IMR-90 (cell line): ENCODE measurements around the gene STRN4. TPM values are rescaled to one million over a fixed set of nuclear protein-coding genes. Genes with fewer than 3 reads are reported as not detected.

Experiments
- ATAC-seq: fragments of 200-7000 bp; cut with Tn5 transposase; 2 replicates; pipeline ENCODE4 v1.9.1; 2020; ENCODE audit warnings: low read depth, mild to moderate bottlenecking, moderate library complexity
- BruUV-seq: library from RNA; stranded (reverse); fragments of 400-500 nt; replicated peaks from 2 replicates; lab custom pipeline; 2021; lab: Mats Ljungman, UMichigan
- CTCF ChIA-PET: fragments of 300-600 bp; formaldehyde crosslinking; extraction: SDS; loops from one replicate; lab custom pipeline; 2021; ENCODE audit warnings: antibody characterized with exemption; lab: Yijun Ruan, JAX
- POLR2A ChIA-PET: fragments of 300-600 bp; sonication (Branson Sonifier 250); formaldehyde crosslinking; loops from one replicate; lab custom pipeline; 2022; ENCODE audit warnings: antibody characterized with exemption; ENCODE audit not compliant: unreplicated experiment; lab: Charles Lee
- DNase-seq: peaks from one replicate; pipeline ENCODE4 v3.0.0; 2013
- H2AFZ ChIP-seq: replicated peaks from 2 replicates; pipeline ENCODE3; 2013; ENCODE audit warnings: low read length, mild to moderate bottlenecking; ENCODE audit not compliant: poor library complexity
- H2AK5ac ChIP-seq: 2 replicates; pipeline ENCODE4 v1.6.1; 2013; ENCODE audit warnings: low read depth, low read length, inconsistent platforms
- H2AK9ac ChIP-seq: replicated peaks from 2 replicates; pipeline ENCODE3; 2013; ENCODE audit warnings: mild to moderate bottlenecking, low read depth, low read length, moderate library complexity; ENCODE audit not compliant: poor library complexity
- H2BK120ac ChIP-seq: 2 replicates; pipeline ENCODE4 v1.6.1; 2013; ENCODE audit warnings: low read depth, low read length, inconsistent platforms
- H2BK15ac ChIP-seq: 3 replicates; pipeline ENCODE4 v1.6.1; 2013; ENCODE audit warnings: low read depth, low read length, inconsistent platforms
- H2BK20ac ChIP-seq: 2 replicates; pipeline ENCODE4 v1.6.1; 2013; ENCODE audit warnings: low read depth, mild to moderate bottlenecking, inconsistent platforms, low read length, moderate library complexity
- H2BK5ac ChIP-seq: 2 replicates; pipeline ENCODE4 v1.6.1; 2013; ENCODE audit warnings: mild to moderate bottlenecking, low read depth, low read length, inconsistent platforms; ENCODE audit not compliant: poor library complexity, severe bottlenecking
- H3K14ac ChIP-seq: replicated peaks from 2 replicates; pipeline ENCODE4 v1.6.1; 2013; ENCODE audit warnings: low read depth, low read length, inconsistent platforms
- H3K18ac ChIP-seq: 2 replicates; pipeline ENCODE4 v1.6.1; 2013; ENCODE audit warnings: low read depth, low read length, control low read depth
- H3K23ac ChIP-seq: 2 replicates; pipeline ENCODE4 v1.6.1; 2013; ENCODE audit warnings: low read depth, low read length, inconsistent platforms
- H3K27ac ChIP-seq: 2 replicates; pipeline ENCODE4 v1.5.1; 2013; ENCODE audit warnings: mild to moderate bottlenecking, control low read depth, low read length; ENCODE audit not compliant: insufficient read depth
- H3K27me3 ChIP-seq: 2 replicates; pipeline ENCODE4 v1.6.1; 2013; ENCODE audit warnings: low read length; ENCODE audit not compliant: control insufficient read depth, insufficient read depth
- H3K36me3 ChIP-seq: 2 replicates; pipeline ENCODE4 v1.6.1; 2013; ENCODE audit warnings: low read length, mixed read lengths; ENCODE audit not compliant: control insufficient read depth, insufficient read depth
- H3K4ac ChIP-seq: 2 replicates; pipeline ENCODE4 v1.6.1; 2013; ENCODE audit warnings: low read depth, low read length, inconsistent platforms
- H3K4me1 ChIP-seq: 2 replicates; pipeline ENCODE4 v1.6.1; 2013; ENCODE audit warnings: low read length, mixed read lengths; ENCODE audit not compliant: control insufficient read depth, insufficient read depth
- H3K4me2 ChIP-seq: 2 replicates; pipeline ENCODE4 v1.6.1; 2013; ENCODE audit warnings: low read depth, mild to moderate bottlenecking, control low read depth, low read length, moderate library complexity
- H3K4me3 ChIP-seq: 2 replicates; pipeline ENCODE4 v1.5.1; 2013; ENCODE audit warnings: low read depth, mild to moderate bottlenecking, control low read depth, low read length, moderate library complexity; ENCODE audit not compliant: insufficient read depth
- H3K56ac ChIP-seq: 2 replicates; pipeline ENCODE4 v1.6.1; 2013; ENCODE audit warnings: low read length, inconsistent platforms; ENCODE audit not compliant: insufficient read depth; ENCODE audit errors: extremely low read depth
- H3K79me1 ChIP-seq, 2 experiments: 2 replicates each; pipeline ENCODE4 v1.6.1; 2013; ENCODE audit warnings: low read length in 2 of 2, inconsistent platforms in 1 of 2, low read depth in 1 of 2
- H3K9ac ChIP-seq: 2 replicates; pipeline ENCODE4 v1.6.1; 2013; ENCODE audit warnings: low read depth, low read length, control low read depth
- H3K9me1 ChIP-seq: 2 replicates; pipeline ENCODE4 v1.6.1; 2013; ENCODE audit warnings: low read length, inconsistent platforms; ENCODE audit not compliant: insufficient read depth
- H3K9me3 ChIP-seq: 2 replicates; pipeline ENCODE4 v1.6.1; 2013; ENCODE audit warnings: low read length; ENCODE audit not compliant: control insufficient read depth, insufficient read depth
- H4K20me1 ChIP-seq: 2 replicates; pipeline ENCODE4 v1.6.1; 2013; ENCODE audit warnings: low read length, inconsistent platforms; ENCODE audit not compliant: insufficient read depth
- H4K5ac ChIP-seq: 2 replicates; pipeline ENCODE4 v1.6.1; 2013; ENCODE audit warnings: mild to moderate bottlenecking, low read depth, low read length, control low read depth
- H4K8ac ChIP-seq, 2 experiments: 2 replicates each; pipeline ENCODE4 v1.6.1; 2013; ENCODE audit warnings: low read depth in 2 of 2, low read length in 2 of 2, control low read depth in 1 of 2, inconsistent platforms in 1 of 2
- H4K91ac ChIP-seq: 2 replicates; pipeline ENCODE4 v1.6.1; 2013; ENCODE audit warnings: low read depth, low read length, inconsistent platforms; ENCODE audit not compliant: insufficient read depth
- MAFK ChIP-seq: IDR thresholded peaks from 2 replicates; pipeline ENCODE4 v1.6.1; 2012; ENCODE audit warnings: low read depth, low read length, improper control_type of control experiment
- NFE2L2 ChIP-seq: fragments of 150-350 bp; IDR thresholded peaks from 2 replicates; pipeline ENCODE4 v1.6.1; 2016; ENCODE audit warnings: low read depth, mild to moderate bottlenecking, low read length
- WGBS, 2 experiments: methylation state at CpG; one replicate each; pipeline versions ENCODE4 v1.1.5 to v1.1.7; 2013; ENCODE audit warnings: missing lambda C conversion rate in 2 of 2; ENCODE audit not compliant: insufficient read length in 1 of 2; ENCODE audit errors: extremely low coverage in 2 of 2; 5-methylcytosine and 5-hydroxymethylcytosine counted together
- dilution Hi-C: fragments of 300-500 bp; cut with HindIII; formaldehyde crosslinking; loops from one replicate; pipeline ENCODE4 v1.14.3; 2018; ENCODE audit warnings: low sequenced_read_pairs; ENCODE audit not compliant: unreplicated experiment
- in situ Hi-C: fragments of 300-500 bp; cut with MboI; formaldehyde crosslinking; loops from 3 replicates; pipeline ENCODE4 v1.14.3; 2019; ENCODE audit warnings: low sequenced_read_pairs, inconsistent platforms, mixed read lengths
- intact Hi-C: fragments of 100-400 bp; cut with micrococcal nuclease; formaldehyde crosslinking; loops from 2 replicates; pipeline ENCODE4 v1.10.0; 2022
- polyA plus RNA-seq, 3 experiments: library from polyadenylated mRNA; depleted of rRNA; stranded (reverse); fragments of >200 nt; gene quantifications; 2 replicates each; pipeline ENCODE4 v1.2.3, GENCODE V29; 2012; ENCODE audit warnings: low replicate concordance in 1 of 3
- total RNA-seq: library from RNA; depleted of rRNA; stranded (reverse); fragments of >200 nt; gene quantifications from 2 replicates; pipeline ENCODE4 v1.2.3, GENCODE V29; 2012
- TF ChIP-seq, protein P1 (sequence below): fragments of 150-350 bp; IDR thresholded peaks from 2 replicates; pipeline ENCODE4 v1.6.1; 2016; ENCODE audit warnings: low read depth, mild to moderate bottlenecking, low read length, moderate library complexity, borderline replicate concordance
- TF ChIP-seq, protein P2 (sequence below): conservative IDR thresholded peaks from 2 replicates; pipeline ENCODE4 v1.5.1; 2012; ENCODE audit warnings: mild to moderate bottlenecking, low read depth, low read length, improper control_type of control experiment

The STRN4 gene
- total and polyA plus RNA-seq, 2 of the 4 experiments (the other 2 are of a cell fraction): 36.7 to 112 TPM

DNA sequence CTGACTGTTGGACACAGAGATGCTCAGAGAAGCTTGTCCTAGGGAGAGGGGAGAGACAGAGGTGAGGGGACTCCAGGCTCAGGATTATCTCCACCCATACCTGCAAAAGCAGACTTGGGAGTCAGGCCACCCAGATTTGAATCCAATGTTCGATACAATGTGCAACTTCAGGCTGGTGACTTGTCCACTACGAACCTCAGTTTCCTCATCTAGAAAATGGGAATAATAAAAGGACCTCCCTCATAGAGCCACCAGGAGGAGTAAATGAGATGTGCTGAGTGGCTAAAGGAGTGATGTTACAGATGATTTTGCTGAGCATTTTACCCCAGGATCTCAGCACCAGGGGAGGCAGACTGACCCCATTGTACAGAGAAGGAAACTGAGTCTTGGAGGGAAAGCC lies 54.3 kb downstream of the STRN4 start:
- Histone ChIP-seq H2BK5ac (no peak overlapping the region), H2BK15ac (no peak overlapping the region), H2AK9ac (no peak overlapping the region), H3K18ac (no peak overlapping the region), H3K56ac (no peak overlapping the region), H3K27ac (no peak overlapping the region), H3K36me3 (peaks cover 78% of the 10 kb centered on the region), H3K4me1 (no peaks in the 10 kb centered on the region), H3K9ac (no peak overlapping the region), H3K9me1 (0 out of 2 replicates have a peak, but pooled peaks cover 3% of the 10 kb centered on the region), H3K4me2 (no peak overlapping the region), H3K79me1 (peaks cover 4 to 6% of the 10 kb centered on the region in 2 experiments; a peak in 2 of 4 replicates), H4K5ac (no peak overlapping the region), H3K27me3 (no peaks in the 10 kb centered on the region), H2BK120ac (no peak overlapping the region), H4K8ac (no peak overlapping the region), H3K9me3 (no peaks in the 10 kb centered on the region), H3K23ac (no peak overlapping the region), H4K20me1 (0 out of 2 replicates have a peak, but pooled peaks cover 7% of the 10 kb centered on the region), H2BK20ac (no peak overlapping the region), H3K4ac (no peak overlapping the region), H3K4me3 (no peak overlapping the region), H2AK5ac (no peak overlapping the region), H3K14ac (no peak overlapping the region), H4K91ac (no peak overlapping the region), H2AFZ (no peak overlapping the region)
- ATAC-seq: no peak
- dilution Hi-C loops: no loop called here
- DNase-seq: no peak
- WGBS, 2 experiments: no CpG with 5 or more reads among the region's 2 CpGs
- in situ Hi-C loops: no loop called here
- intact Hi-C loops: no loop called here
- TF ChIP-seq, protein P1, sequence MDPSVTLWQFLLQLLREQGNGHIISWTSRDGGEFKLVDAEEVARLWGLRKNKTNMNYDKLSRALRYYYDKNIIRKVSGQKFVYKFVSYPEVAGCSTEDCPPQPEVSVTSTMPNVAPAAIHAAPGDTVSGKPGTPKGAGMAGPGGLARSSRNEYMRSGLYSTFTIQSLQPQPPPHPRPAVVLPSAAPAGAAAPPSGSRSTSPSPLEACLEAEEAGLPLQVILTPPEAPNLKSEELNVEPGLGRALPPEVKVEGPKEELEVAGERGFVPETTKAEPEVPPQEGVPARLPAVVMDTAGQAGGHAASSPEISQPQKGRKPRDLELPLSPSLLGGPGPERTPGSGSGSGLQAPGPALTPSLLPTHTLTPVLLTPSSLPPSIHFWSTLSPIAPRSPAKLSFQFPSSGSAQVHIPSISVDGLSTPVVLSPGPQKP: no peak
- TF ChIP-seq, protein P2, sequence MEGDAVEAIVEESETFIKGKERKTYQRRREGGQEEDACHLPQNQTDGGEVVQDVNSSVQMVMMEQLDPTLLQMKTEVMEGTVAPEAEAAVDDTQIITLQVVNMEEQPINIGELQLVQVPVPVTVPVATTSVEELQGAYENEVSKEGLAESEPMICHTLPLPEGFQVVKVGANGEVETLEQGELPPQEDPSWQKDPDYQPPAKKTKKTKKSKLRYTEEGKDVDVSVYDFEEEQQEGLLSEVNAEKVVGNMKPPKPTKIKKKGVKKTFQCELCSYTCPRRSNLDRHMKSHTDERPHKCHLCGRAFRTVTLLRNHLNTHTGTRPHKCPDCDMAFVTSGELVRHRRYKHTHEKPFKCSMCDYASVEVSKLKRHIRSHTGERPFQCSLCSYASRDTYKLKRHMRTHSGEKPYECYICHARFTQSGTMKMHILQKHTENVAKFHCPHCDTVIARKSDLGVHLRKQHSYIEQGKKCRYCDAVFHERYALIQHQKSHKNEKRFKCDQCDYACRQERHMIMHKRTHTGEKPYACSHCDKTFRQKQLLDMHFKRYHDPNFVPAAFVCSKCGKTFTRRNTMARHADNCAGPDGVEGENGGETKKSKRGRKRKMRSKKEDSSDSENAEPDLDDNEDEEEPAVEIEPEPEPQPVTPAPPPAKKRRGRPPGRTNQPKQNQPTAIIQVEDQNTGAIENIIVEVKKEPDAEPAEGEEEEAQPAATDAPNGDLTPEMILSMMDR: no peak
- no peak for TF ChIP-seq MAFK
- no peak for TF ChIP-seq NFE2L2
- CTCF ChIA-PET: no interaction called here
- no TSS peak for BruUV-seq
- POLR2A ChIA-PET: no interaction called here
